NCI-H226 (cell line): ENCODE results near the gene TRPM2.
"Not testable (repeated sequence)": the region's sequence is repeated elsewhere in the genome, so short reads cannot be mapped to it uniquely, and the experiment has no call there.

Experiments used
- DNase-seq: peaks from one replicate; pipeline ENCODE4 v3.0.0-alpha.2; 2015

TRPM2 gene

GRCh38 chr21:44377201-44377921 is 23.9 kb downstream of the TRPM2 start:
- no peak for DNase-seq

GRCh38 chr21:44377922-44378645 is 24.7 kb downstream of the TRPM2 start:
- no peak for DNase-seq

GRCh38 chr21:44378646-44379514 is 25.5 kb downstream of the TRPM2 start:
- no peak for DNase-seq

- DNase-seq: no peak
Observed at GRCh38 chr21:44379515-44379848, 26.1 kb downstream of the TRPM2 start.

GRCh38 chr21:44379991-44380865 is 26.8 kb downstream of the TRPM2 start:
- no peak for DNase-seq

- no peak for DNase-seq
Observed at GRCh38 chr21:44380876-44381275, 27.5 kb downstream of the TRPM2 start.

- DNase-seq: no peak
Observed at GRCh38 chr21:44381874-44382273, 28.5 kb downstream of the TRPM2 start.

GRCh38 chr21:44382536-44382935 is 29.1 kb downstream of the TRPM2 start:
- no peak for DNase-seq

GRCh38 chr21:44383216-44383615 is 29.8 kb downstream of the TRPM2 start:
- DNase-seq: no peak

GRCh38 chr21:44384968-44385367 is 31.5 kb downstream of the TRPM2 start:
- no peak for DNase-seq

- no peak for DNase-seq
Observed at GRCh38 chr21:44389335-44389734, 35.9 kb downstream of the TRPM2 start.

GRCh38 chr21:44390886-44391285 is 37.5 kb downstream of the TRPM2 start:
- DNase-seq: no peak

- no peak for DNase-seq
Observed at GRCh38 chr21:44391345-44392091, 38.1 kb downstream of the TRPM2 start.

GRCh38 chr21:44392185-44392584 is 38.8 kb downstream of the TRPM2 start:
- DNase-seq: no peak

- peak; percentile 48 for DNase-seq
Observed at GRCh38 chr21:44392916-44393315, 39.5 kb downstream of the TRPM2 start.

- no peak for DNase-seq
Observed at GRCh38 chr21:44394733-44395132, 41.3 kb downstream of the TRPM2 start.

GRCh38 chr21:44395260-44395659 is 41.8 kb downstream of the TRPM2 start:
- no peak for DNase-seq

- not testable (repeated sequence) for DNase-seq
Observed at GRCh38 chr21:44396803-44397202, 43.4 kb downstream of the TRPM2 start.

- no peak for DNase-seq
Observed at GRCh38 chr21:44397431-44398031, 44.1 kb downstream of the TRPM2 start.

- no peak for DNase-seq
Observed at GRCh38 chr21:44398499-44398898, 45.1 kb downstream of the TRPM2 start.
